ENCODE measurements around the gene TRIP12.

Gene TRIP12

GRCh38 chr2:229714736-229715541 lies 206.9 kb downstream of the TRIP12 start:
- TF ChIP-seq GATA2 (IDR thresholded peaks at IDR 0.05; ENCODE audit: low read depth, low read length) = no peak
- TF ChIP-seq GATA3 (IDR thresholded peaks at IDR 0.05; ENCODE audit: low read depth, low read length) = no peak

DNA sequence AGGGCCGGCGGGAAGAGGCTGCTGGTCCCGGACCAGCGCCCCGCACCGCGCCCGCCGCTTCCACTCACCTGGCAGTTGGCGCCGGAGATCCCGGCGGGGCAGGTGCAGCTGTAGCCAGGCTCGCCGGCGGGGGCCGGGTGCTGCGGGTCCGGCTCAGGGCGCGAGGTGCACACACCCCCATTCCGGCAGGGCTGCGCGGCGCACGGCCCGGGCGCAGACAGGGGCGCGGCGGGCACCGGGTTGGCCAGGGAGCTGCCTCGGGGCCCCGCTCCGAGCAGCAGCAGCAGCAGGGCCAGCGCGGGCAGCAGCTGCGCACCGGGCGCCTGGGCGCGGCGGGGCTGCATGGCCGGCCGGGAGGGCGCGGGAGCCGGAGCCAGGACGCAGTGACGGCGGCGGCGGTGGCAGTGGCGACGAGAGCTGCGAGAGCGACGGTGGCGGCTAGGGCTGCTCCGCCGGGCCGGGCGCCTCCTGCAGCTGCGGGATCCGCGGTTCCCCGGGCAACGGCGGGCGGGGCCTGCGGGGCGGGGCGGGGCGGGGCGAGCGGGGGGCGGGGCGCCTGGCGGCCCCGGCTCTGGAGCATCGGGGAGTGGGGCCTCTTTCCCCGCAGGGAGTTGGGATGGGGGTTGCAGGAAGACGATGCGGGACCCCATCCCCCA lies 207.6 kb downstream of the TRIP12 start, which contains the start of gene DNER:
DNER (minus strand) TSS at position 476 of the 656 bp plus-strand sequence; CDS start at position 344, 132 bp downstream.
- no peak for TF ChIP-seq GATA2 (IDR thresholded peaks at IDR 0.05; ENCODE audit: low read depth, low read length)
- no peak for TF ChIP-seq GATA3 (IDR thresholded peaks at IDR 0.05; ENCODE audit: low read depth, low read length)
